Kidney epithelial cell (primary cell): ENCODE measurements around the gene PPAN. TPM values are rescaled to one million over a fixed set of nuclear protein-coding genes. Genes with fewer than 3 reads are reported as not detected.

ENCODE experiments used
- DNase-seq: peaks from one replicate; pipeline ENCODE4 v3.0.0-alpha.2; 2010; ENCODE audit warnings: low read depth
- H3K27me3 ChIP-seq: 2 replicates; pipeline ENCODE4 v1.6.0; 2011; ENCODE audit warnings: low read length; ENCODE audit not compliant: control insufficient read depth, insufficient read depth
- H3K36me3 ChIP-seq: 2 replicates; pipeline ENCODE4 v1.5.1; 2011; ENCODE audit warnings: low read length; ENCODE audit not compliant: control insufficient read depth, insufficient read depth
- H3K4me3 ChIP-seq: 2 replicates; pipeline ENCODE4 v1.5.1; 2011; ENCODE audit warnings: low read depth, mild to moderate bottlenecking, control low read depth, low read length
- CTCF ChIP-seq: IDR thresholded peaks from 2 replicates; pipeline ENCODE4 v1.5.1; 2011; ENCODE audit warnings: mild to moderate bottlenecking, moderate library complexity, low read length, control low read depth, inconsistent platforms; ENCODE audit not compliant: insufficient read depth, poor library complexity, severe bottlenecking
- total RNA-seq: library from RNA; depleted of rRNA; stranded (reverse); fragments of >200 nt; gene quantifications from 2 replicates; pipeline ENCODE4 v1.2.3, GENCODE V29; 2015

Gene PPAN
- total RNA-seq, 1 donor from 2014 or later = 63.4 TPM

GRCh38 chr19:10137751-10138682, 31.9 kb downstream of the PPAN start:
- H3K4me3 ChIP-seq = no peak overlapping the region
- no peaks in the 10 kb centered on the region for H3K27me3 ChIP-seq
- peaks cover 4% of the 10 kb centered on the region for H3K36me3 ChIP-seq
- DNase-seq = no peak
- no peak for TF ChIP-seq CTCF

GRCh38 chr19:10138879-10139795, 33.0 kb downstream of the PPAN start:
- Histone ChIP-seq H3K36me3 (peaks cover 4% of the 10 kb centered on the region), H3K4me3 (no peak overlapping the region), H3K27me3 (no peaks in the 10 kb centered on the region)
- no peak for DNase-seq
- no peak for TF ChIP-seq CTCF

GRCh38 chr19:10139952-10140351, 33.8 kb downstream of the PPAN start:
- Histone ChIP-seq H3K4me3 (no peak overlapping the region), H3K36me3 (peaks cover 6% of the 10 kb centered on the region), H3K27me3 (no peaks in the 10 kb centered on the region)
- no peak for DNase-seq
- TF ChIP-seq CTCF = no peak

- DNase-seq = no peak
- H3K27me3 ChIP-seq = no peaks in the 10 kb centered on the region
- no peak overlapping the region for H3K4me3 ChIP-seq
- TF ChIP-seq CTCF = no peak
- peaks cover 4% of the 10 kb centered on the region for H3K36me3 ChIP-seq
Measured at GRCh38 chr19:10141479-10141878, 35.3 kb downstream of the PPAN start.

GRCh38 chr19:10141973-10142372, 35.8 kb downstream of the PPAN start:
- H3K36me3 ChIP-seq = peaks cover 4% of the 10 kb centered on the region
- no peak for TF ChIP-seq CTCF
- no peak for DNase-seq

More at GRCh38 chr19:10141973-10142372, 35.8 kb downstream of the PPAN start:
- Histone ChIP-seq H3K4me3 (no peak overlapping the region), H3K27me3 (no peaks in the 10 kb centered on the region)
